ENCODE data around the gene DMKN.

The DMKN gene

GRCh38 chr19:35484252-35485036 is 29.0 kb downstream of the DMKN start:
- TF ChIP-seq EZH2phosphoT487 (IDR thresholded peaks at IDR 0.05; ENCODE audit: borderline replicate concordance, low read length) = no peak
- TF ChIP-seq, protein P1, sequence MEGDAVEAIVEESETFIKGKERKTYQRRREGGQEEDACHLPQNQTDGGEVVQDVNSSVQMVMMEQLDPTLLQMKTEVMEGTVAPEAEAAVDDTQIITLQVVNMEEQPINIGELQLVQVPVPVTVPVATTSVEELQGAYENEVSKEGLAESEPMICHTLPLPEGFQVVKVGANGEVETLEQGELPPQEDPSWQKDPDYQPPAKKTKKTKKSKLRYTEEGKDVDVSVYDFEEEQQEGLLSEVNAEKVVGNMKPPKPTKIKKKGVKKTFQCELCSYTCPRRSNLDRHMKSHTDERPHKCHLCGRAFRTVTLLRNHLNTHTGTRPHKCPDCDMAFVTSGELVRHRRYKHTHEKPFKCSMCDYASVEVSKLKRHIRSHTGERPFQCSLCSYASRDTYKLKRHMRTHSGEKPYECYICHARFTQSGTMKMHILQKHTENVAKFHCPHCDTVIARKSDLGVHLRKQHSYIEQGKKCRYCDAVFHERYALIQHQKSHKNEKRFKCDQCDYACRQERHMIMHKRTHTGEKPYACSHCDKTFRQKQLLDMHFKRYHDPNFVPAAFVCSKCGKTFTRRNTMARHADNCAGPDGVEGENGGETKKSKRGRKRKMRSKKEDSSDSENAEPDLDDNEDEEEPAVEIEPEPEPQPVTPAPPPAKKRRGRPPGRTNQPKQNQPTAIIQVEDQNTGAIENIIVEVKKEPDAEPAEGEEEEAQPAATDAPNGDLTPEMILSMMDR (IDR thresholded peaks at IDR 0.05; ENCODE audit: low read depth, low read length, poor library complexity, severe bottlenecking) = no peak
- Histone ChIP-seq H3K36me3 (ENCODE audit: control insufficient read depth, low read length) (no peaks in the 10 kb centered on the region), H4K20me1 (ENCODE audit: control insufficient read depth, insufficient read depth, low read depth, low read length) (no peaks in the 10 kb centered on the region), H3K4me3 (ENCODE audit: low read length) (peak overlapping the region; percentile 43), H3K27ac (ENCODE audit: low read depth, low read length) (no peak overlapping the region), H3K4me2 (ENCODE audit: low read length) (peak overlapping the region; percentile 57), H3K27me3 (ENCODE audit: control insufficient read depth, low read length) (peaks cover 8% of the 10 kb centered on the region), H3K79me2 (ENCODE audit: control insufficient read depth, low read length) (no peaks in the 10 kb centered on the region), H3K9me2 (replicated peaks; ENCODE audit: control insufficient read depth, low read length) (no peaks in the 10 kb centered on the region), H3K9me3 (ENCODE audit: control insufficient read depth, insufficient read depth, low read length) (no peaks in the 10 kb centered on the region), H3F3A (ENCODE audit: control insufficient read depth, insufficient read depth) (peaks cover 5% of the 10 kb centered on the region; the same call in 1 of the 2 replicates), H3K4me1 (ENCODE audit: control insufficient read depth, low read length) (peaks cover 15% of the 10 kb centered on the region)

- H3K4me2 ChIP-seq (ENCODE audit: low read length) = no peak overlapping the region
- H3K9me2 ChIP-seq (replicated peaks; ENCODE audit: control insufficient read depth, low read length) = no peaks in the 10 kb centered on the region
- H4K20me1 ChIP-seq (ENCODE audit: control insufficient read depth, insufficient read depth, low read depth, low read length) = no peaks in the 10 kb centered on the region
- TF ChIP-seq, protein P1 (IDR thresholded peaks at IDR 0.05; ENCODE audit: low read depth, low read length, poor library complexity, severe bottlenecking) = no peak
- no peak for TF ChIP-seq EZH2phosphoT487 (IDR thresholded peaks at IDR 0.05; ENCODE audit: borderline replicate concordance, low read length)
- no peak overlapping the region for H3K4me3 ChIP-seq (ENCODE audit: low read length)
- H3K79me2 ChIP-seq (ENCODE audit: control insufficient read depth, low read length) = no peaks in the 10 kb centered on the region
- peaks cover 8% of the 10 kb centered on the region; the same call in 1 of the 2 replicates for H3F3A ChIP-seq (ENCODE audit: control insufficient read depth, insufficient read depth)
- peaks cover 8% of the 10 kb centered on the region for H3K27me3 ChIP-seq (ENCODE audit: control insufficient read depth, low read length)
- H3K36me3 ChIP-seq (ENCODE audit: control insufficient read depth, low read length) = no peaks in the 10 kb centered on the region
- H3K9me3 ChIP-seq (ENCODE audit: control insufficient read depth, insufficient read depth, low read length) = no peaks in the 10 kb centered on the region
- peaks cover 15% of the 10 kb centered on the region for H3K4me1 ChIP-seq (ENCODE audit: control insufficient read depth, low read length)
- no peak overlapping the region for H3K27ac ChIP-seq (ENCODE audit: low read depth, low read length)
Measured at GRCh38 chr19:35483089-35483488, 30.4 kb downstream of the DMKN start.

- peaks cover 3% of the 10 kb centered on the region; the same call in 1 of the 2 replicates for H3F3A ChIP-seq (ENCODE audit: control insufficient read depth, insufficient read depth)
- peaks cover 5% of the 10 kb centered on the region; the same call in 1 of the 2 replicates for H3K27me3 ChIP-seq (ENCODE audit: control insufficient read depth, low read length)
- H3K9me2 ChIP-seq (replicated peaks; ENCODE audit: control insufficient read depth, low read length) = no peaks in the 10 kb centered on the region
- no peaks in the 10 kb centered on the region for H3K79me2 ChIP-seq (ENCODE audit: control insufficient read depth, low read length)
- TF ChIP-seq, protein P1 (IDR thresholded peaks at IDR 0.05; ENCODE audit: low read depth, low read length, poor library complexity, severe bottlenecking) = no peak
- TF ChIP-seq EZH2phosphoT487 (IDR thresholded peaks at IDR 0.05; ENCODE audit: borderline replicate concordance, low read length) = no peak
- H3K4me3 ChIP-seq (ENCODE audit: low read length) = no peak overlapping the region
- no peaks in the 10 kb centered on the region for H3K9me3 ChIP-seq (ENCODE audit: control insufficient read depth, insufficient read depth, low read length)
- H4K20me1 ChIP-seq (ENCODE audit: control insufficient read depth, insufficient read depth, low read depth, low read length) = no peaks in the 10 kb centered on the region
- H3K36me3 ChIP-seq (ENCODE audit: control insufficient read depth, low read length) = no peaks in the 10 kb centered on the region
- H3K4me2 ChIP-seq (ENCODE audit: low read length) = no peak overlapping the region
- no peak overlapping the region for H3K27ac ChIP-seq (ENCODE audit: low read depth, low read length)
- H3K4me1 ChIP-seq (ENCODE audit: control insufficient read depth, low read length) = peaks cover 1% of the 10 kb centered on the region
Measured at GRCh38 chr19:35478794-35479677, 34.4 kb downstream of the DMKN start.

All from DOHH2 (cell line).